ES-I3 (cell line): ENCODE data around the gene FBXO45.
"Not testable (repeated sequence)": the region's sequence is repeated elsewhere in the genome, so short reads cannot be mapped to it uniquely, and the experiment has no call there.

Experiments used
- H3K36me3 ChIP-seq: 2 replicates; pipeline ENCODE4 v1.6.1; 2013; ENCODE audit warnings: mild to moderate bottlenecking, low read length, control low read depth, moderate library complexity; ENCODE audit not compliant: insufficient read depth
- H3K4me1 ChIP-seq: 2 replicates; pipeline ENCODE4 v1.6.1; 2013; ENCODE audit warnings: mild to moderate bottlenecking, control low read depth, low read length; ENCODE audit not compliant: insufficient read depth
- H3K9ac ChIP-seq: 2 replicates; pipeline ENCODE4 v1.6.1; 2013; ENCODE audit warnings: low read depth, mild to moderate bottlenecking, low read length, moderate library complexity
- H3K9me3 ChIP-seq: 2 replicates; pipeline ENCODE4 v1.6.1; 2013; ENCODE audit warnings: mild to moderate bottlenecking, low read length, moderate library complexity; ENCODE audit not compliant: control insufficient read depth, insufficient read depth

Gene FBXO45, protein sequence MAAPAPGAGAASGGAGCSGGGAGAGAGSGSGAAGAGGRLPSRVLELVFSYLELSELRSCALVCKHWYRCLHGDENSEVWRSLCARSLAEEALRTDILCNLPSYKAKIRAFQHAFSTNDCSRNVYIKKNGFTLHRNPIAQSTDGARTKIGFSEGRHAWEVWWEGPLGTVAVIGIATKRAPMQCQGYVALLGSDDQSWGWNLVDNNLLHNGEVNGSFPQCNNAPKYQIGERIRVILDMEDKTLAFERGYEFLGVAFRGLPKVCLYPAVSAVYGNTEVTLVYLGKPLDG

DNA sequence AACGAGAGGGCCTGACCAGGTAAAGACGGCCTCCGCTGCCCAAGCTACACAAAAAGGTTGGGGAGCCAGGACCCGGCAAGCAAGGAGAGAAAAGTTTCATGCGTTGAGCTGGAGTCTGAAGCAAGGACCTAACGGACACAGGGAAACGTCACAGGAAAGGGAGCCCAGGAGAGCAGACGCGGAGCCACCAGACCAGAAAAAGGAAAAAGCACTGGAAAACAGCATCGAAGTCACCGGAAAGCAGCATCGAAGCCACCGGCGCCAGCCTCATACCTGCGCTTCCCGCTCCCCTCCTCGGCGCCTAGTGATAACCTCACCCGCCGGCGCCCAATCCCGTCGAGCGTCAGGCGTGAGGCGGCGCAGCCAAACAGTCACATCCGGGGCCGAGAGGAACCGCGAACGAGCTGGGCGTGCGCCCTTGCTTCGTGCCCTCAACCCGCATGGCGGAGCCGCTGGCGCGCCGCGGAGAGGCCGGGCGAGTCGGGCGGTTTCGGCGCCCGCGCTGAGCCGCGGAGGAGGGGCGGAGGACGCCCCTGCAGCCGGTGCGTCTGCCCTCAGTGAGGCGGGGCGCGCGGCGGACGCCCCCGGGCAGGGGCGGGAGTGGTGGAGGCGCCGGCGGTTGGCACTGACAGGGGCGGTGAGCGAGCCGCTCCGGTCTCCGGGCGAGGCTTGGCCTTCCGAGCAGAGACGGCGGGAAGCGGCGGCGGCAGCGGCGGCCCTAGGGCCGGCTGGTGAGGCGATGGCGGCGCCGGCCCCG lies at the start of gene FBXO45, which contains the start of gene WDR53:
Gene FBXO45, plus strand, starts transcription at position 415 of the 757 bp plus-strand sequence. Its CDS starts 325 bp downstream, at position 740.
Gene WDR53, minus strand, starts transcription at position 309 of the 757 bp plus-strand sequence. CDS start 7,079 bp downstream, outside the sequence.
- H3K9ac ChIP-seq, result peak within 1 kb of the TSS; percentile 96
- 0 out of 2 replicates have a peak, but pooled peaks cover 3% of the 10 kb centered on the region for H3K4me1 ChIP-seq
- no peaks in the 10 kb centered on the region for H3K9me3 ChIP-seq
- no peaks in the 10 kb centered on the region for H3K36me3 ChIP-seq

DNA sequence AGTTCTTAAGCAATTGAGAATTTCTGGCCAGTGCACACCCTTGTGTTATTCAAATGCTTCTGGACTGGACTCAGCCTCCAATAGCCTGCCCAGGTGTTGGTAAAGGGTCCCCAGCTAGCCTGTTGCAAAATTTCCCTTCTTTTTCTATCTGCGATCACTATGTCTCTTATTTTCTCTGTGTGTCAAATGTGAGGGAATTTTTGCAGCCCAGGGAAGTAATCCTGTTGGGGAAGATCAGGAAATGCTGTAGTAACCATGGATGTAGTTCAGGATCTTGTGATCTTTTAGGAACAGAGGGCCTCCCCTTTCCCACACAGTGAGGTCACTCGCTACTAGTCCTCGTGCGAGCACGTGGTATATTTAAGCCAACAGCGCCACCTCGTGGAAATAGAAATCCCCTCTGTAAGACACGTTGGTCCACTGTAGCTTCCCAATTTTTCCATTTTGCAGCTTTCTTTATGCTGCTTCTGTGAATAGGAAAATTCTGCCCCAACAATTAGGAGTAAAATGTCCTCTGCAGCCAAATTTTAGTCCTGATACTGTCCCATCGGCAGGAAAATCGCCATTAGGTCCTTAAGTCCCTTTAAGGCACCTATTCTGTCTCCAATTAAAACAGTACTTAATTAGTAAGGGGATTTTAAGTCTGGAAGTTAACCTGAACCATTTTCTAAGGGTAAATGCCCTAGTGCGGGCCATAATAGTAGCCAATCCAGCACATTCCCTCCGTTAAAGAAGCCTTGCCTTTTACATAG lies 49.3 kb upstream of the FBXO45 start:
- H3K9me3 ChIP-seq, result peaks cover 28% of the 10 kb centered on the region
- H3K36me3 ChIP-seq, result no peaks in the 10 kb centered on the region
- no peak overlapping the region for H3K9ac ChIP-seq
- H3K4me1 ChIP-seq, result no peaks in the 10 kb centered on the region

DNA sequence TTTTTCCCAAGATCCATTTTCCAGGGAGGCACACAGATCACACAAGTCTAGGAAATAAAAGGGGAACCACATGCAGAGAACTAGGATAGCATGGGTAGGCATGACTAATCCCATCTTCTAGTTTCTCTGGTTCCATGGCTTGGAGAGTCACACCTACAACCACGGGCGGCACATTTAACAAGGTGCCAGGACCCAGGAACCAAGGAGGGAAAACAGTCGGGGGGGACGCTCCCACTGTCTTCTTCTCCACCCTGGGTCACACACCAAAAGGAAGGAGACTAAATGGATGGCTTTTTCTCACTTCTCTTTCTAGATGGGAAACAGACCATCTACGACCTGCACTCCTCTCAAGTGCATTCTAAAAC lies 48.8 kb upstream of the FBXO45 start:
- H3K9me3 ChIP-seq, result peaks cover 28% of the 10 kb centered on the region
- no peak overlapping the region for H3K9ac ChIP-seq

DNA sequence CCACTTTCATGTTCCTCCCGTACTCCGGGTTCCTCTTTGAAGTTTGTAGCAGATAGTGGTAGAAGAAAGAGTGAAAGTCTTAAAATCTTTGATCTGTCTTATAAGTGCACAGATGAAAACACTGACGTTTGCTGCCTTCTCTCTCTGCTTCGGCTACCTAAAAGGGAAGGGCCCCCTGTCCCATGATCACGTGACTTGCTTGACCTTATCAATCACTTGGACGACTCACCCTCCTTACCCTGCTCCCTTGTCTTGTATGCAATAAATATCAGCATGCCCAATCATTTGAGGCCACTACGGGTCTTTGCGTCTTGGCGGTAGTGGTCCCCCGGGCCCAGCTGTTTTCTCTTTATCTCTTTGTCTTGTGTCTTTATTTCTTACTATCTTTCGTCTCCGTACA lies 47.2 kb upstream of the FBXO45 start:
- H3K4me1 ChIP-seq, H3K9ac ChIP-seq, H3K36me3 ChIP-seq: not testable (repeated sequence)
- H3K9me3 ChIP-seq, result peaks cover 28% of the 10 kb centered on the region

More for the DNA sequence above, 48.8 kb upstream of the FBXO45 start:
- Histone ChIP-seq H3K4me1 (no peaks in the 10 kb centered on the region), H3K36me3 (no peaks in the 10 kb centered on the region)

DNA sequence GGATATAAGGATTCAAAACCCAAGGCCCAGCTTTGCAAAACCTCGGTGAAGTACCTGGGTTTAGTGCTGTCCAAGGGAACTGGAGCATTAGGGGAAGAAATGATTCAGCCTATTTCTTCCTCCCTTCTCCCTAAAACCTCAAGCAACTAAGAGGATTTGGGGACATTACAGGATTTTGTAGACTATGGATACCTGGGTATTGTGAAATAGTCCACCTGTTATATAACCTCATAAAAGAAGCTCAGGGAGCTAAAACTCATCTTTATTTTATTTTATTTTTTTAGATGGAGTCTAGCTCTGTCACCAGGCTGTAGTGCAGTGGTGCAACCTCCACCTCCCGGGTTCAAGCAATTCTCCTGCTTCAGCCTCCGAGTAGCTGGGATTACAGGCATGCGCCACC lies 44.6 kb upstream of the FBXO45 start:
- Histone ChIP-seq H3K9me3 (peaks cover 17% of the 10 kb centered on the region), H3K4me1 (no peaks in the 10 kb centered on the region), H3K9ac (no peak overlapping the region), H3K36me3 (no peaks in the 10 kb centered on the region)

DNA sequence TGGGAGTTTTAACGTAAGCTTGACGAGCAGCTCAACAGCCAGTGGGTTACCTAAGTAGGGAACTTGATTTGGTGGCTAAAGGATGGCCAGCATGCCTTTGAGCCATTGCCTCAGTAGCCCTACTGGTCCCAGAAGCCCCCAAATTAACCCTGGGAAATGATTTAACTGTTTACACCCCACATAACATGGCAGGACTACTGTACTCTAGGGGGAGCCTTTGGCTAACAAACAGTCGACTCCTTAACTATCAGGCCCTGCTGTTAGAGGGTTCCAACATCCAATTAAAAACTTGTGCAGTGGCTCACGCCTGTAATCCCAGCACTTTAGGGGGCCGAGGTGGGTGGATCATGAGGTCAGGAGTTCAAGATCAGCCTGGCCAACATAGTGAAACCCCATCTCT lies 43.9 kb upstream of the FBXO45 start:
- peaks cover 11% of the 10 kb centered on the region; the same call in 1 of the 2 replicates for H3K9me3 ChIP-seq
- H3K36me3 ChIP-seq, result no peaks in the 10 kb centered on the region
- no peak overlapping the region for H3K9ac ChIP-seq
- H3K4me1 ChIP-seq, result no peaks in the 10 kb centered on the region

DNA sequence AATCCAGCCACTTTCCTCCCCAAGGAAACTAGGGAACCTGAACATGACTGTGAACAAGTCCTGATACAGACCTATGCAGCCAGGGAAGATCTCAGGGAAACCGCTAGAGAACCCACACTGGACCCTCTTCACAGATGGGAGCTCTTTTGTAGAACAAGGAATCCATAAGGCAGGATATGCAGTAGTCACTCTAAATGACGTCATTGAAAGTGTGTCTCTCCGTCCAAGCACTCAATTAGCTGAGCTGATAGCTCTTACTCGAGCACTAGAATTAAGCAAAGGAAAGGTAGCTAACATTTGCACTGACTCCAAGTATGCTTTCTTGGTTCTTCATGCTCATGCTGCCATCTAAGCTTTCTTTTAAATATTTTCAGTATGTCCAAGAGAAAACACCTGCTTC lies 43.3 kb upstream of the FBXO45 start:
- Histone ChIP-seq H3K4me1 (no peaks in the 10 kb centered on the region), H3K36me3 (no peaks in the 10 kb centered on the region), H3K9ac (no peak overlapping the region), H3K9me3 (0 out of 2 replicates have a peak, but pooled peaks cover 6% of the 10 kb centered on the region)

DNA sequence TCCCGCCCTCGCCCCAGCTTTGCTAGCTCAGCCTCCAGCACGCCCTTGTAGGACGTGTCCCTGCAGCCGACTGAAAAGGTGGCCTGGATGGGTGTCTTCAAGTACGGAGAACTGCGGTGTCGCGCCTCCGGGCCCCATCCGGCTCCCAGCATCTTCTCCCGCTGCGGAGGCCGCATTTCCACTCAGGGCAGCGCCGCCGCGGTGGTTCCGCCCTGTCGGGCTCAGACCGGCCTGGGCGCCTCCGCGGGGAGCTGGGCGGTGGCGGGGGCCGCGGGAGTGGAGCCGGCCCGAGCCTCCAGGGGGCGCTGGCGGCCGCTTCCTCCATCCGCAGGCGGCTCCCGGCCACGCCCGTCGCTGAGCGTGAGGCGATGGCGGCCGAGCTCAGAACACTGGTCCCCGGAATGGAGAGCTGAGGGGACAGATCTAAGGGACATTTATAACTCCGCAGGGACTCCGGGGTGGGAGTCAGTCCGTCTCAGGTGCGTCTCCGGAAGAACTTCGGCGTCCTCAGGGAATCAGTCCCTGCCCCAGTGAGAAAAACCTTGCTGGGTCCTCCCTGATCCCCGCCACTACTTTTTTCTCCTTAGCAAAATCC lies 39.7 kb upstream of the FBXO45 start:
- H3K9me3 ChIP-seq, result no peaks in the 10 kb centered on the region
- H3K9ac ChIP-seq, result peak overlapping the region; percentile 60; the same call in 1 of the 2 replicates
- H3K4me1 ChIP-seq, result no peaks in the 10 kb centered on the region
- H3K36me3 ChIP-seq, result no peaks in the 10 kb centered on the region

DNA sequence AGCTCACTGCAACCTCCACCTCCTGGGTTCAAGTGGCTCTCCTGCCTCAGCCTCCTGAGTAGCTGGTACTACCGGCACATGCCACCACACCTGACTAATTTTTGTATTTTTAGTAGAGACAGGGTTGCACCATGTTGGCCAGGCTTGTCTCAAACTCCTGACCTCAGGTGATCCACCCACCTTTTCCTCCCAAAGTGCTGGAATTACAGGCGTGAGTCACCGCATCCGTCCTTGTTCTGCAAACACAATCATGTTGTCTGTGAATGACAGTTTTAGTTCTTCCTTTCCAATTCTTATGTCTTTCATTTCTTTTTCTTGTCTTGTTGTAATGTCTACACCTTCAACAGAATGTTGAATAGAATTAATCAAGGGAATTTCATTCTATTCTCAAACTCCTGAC lies 37.0 kb upstream of the FBXO45 start:
- no peak overlapping the region for H3K9ac ChIP-seq
- H3K4me1 ChIP-seq, result no peaks in the 10 kb centered on the region
- no peaks in the 10 kb centered on the region for H3K9me3 ChIP-seq
- H3K36me3 ChIP-seq, result no peaks in the 10 kb centered on the region

DNA sequence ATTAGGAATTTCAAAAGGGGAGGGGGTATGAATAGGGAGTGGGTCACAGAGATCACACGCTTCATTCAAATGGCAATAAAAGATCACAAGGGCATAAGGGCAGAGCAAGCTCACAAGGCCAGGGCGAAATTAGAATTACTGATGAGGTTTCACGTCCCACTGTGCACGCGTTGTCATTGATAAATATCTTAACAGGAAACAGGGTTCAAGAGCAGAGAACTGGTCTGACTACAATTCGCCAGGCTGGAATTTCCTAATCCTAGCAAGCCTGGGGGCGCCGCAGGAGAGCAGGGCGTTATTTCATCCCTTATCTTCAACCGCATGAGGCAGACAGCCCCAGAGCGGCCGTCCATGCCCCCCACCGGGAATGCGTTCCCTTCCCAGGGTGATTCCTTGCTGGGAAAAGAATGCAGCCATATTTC lies 35.2 kb upstream of the FBXO45 start:
- Histone ChIP-seq H3K9me3 (no peaks in the 10 kb centered on the region), H3K9ac (no peak overlapping the region), H3K36me3 (no peaks in the 10 kb centered on the region), H3K4me1 (no peaks in the 10 kb centered on the region)

DNA sequence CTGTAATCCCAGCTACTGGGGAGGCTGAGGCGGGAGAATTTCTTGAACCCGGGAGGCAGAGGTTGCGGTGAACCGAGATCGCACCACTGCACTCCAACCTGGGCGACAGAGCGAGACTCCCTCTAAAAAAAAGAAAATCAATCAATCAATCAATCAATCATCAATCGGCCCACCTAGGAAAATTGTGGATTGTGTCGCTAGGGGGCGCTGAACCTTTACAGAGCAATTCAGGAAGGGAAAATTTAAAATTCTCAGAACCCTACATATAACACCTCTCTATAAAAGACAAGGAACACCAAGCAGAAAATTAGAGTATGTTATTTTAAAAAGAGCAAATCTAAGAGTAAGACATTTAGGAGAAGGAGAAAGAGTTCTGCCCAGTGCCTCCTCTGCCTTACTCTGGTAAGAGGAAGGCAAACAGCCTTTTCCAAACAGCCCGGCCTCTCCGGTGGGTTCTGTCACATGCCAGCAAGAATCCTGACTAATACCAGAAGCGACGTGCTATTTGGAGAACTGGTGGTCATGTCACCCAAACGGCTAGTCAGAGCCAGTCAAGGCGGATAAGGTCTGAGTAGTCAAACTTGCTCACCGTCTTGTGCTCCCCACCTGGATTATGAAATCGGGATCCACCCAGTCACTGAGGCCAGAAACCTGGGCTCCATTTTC lies 31.0 kb upstream of the FBXO45 start:
- no peaks in the 10 kb centered on the region for H3K4me1 ChIP-seq
- no peak overlapping the region for H3K9ac ChIP-seq
- H3K36me3 ChIP-seq, result no peaks in the 10 kb centered on the region
- H3K9me3 ChIP-seq, result no peaks in the 10 kb centered on the region

DNA sequence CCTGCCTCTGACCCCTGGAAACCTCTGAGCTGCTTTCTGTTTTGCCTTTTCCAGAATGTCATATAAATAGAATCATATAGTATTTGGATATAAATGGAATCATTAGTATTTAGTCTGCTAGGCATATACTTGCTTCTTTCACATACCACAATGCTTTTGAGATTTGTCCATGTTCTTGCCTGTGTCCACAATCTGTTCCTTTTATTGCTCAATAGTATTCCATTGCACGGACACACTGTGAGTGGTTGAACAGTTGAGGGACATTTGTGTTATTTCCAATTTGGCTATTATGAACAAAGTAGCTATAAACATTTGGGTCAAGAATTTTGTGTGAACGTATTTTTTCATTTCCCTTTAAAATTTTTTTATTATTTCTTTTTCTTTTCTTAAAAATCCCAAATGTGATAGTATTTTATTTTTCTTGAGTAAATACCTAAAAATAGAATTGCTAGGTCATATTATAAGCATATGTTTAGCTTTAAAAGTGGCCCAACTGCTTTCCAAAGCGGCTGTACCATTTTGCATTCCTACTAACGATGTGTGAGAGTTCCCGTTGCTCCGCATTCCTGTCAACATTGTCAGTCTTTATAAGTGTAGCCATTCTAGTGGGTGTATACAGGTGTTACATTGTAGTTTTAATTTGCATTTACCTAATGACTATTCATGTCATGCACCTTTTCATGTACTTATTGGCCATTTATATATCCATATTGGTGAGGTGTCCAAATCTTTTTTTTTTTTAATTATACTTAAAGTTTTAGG lies 26.6 kb upstream of the FBXO45 start:
- Histone ChIP-seq H3K36me3 (no peaks in the 10 kb centered on the region), H3K9ac (no peak overlapping the region), H3K9me3 (no peaks in the 10 kb centered on the region), H3K4me1 (no peaks in the 10 kb centered on the region)

DNA sequence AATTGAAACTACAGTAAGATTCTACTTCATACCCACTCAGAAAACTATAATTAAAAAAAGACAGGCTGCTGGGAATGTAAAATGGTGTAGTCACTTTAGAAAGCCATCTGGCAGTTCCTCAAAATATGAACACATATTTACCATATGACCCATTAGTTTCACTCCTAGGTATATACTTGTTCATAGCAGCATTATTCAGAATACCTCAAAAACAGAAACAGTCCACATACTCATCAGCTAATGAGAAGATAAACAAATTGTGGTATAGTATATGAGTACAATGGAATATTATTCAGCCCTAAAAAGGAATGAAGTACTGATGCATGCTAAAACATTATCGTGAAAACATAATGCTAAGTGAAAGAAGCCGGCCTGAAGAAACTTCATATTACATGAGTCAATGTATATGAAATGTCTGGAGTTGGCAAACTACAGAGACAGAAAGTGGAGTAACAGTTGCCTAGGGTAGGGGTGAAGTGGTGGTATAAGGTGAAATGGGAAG lies 23.9 kb upstream of the FBXO45 start:
- H3K9ac ChIP-seq, result no peak overlapping the region
- H3K36me3 ChIP-seq, result no peaks in the 10 kb centered on the region; the same call in 1 of the 2 replicates
- H3K9me3 ChIP-seq, result no peaks in the 10 kb centered on the region
- no peaks in the 10 kb centered on the region for H3K4me1 ChIP-seq
